HK-2 (cell line): Measurements from ENCODE around the gene PRPF18.
"Not testable (repeated sequence)": the region's sequence is repeated elsewhere in the genome, so short reads cannot be mapped to it uniquely, and the experiment has no call there.

Experiments used
- DNase-seq: peaks from one replicate; pipeline ENCODE4 v3.0.0-alpha.2; 2018; ENCODE audit not compliant: unreplicated experiment

Gene PRPF18, protein sequence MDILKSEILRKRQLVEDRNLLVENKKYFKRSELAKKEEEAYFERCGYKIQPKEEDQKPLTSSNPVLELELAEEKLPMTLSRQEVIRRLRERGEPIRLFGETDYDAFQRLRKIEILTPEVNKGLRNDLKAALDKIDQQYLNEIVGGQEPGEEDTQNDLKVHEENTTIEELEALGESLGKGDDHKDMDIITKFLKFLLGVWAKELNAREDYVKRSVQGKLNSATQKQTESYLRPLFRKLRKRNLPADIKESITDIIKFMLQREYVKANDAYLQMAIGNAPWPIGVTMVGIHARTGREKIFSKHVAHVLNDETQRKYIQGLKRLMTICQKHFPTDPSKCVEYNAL

DNA sequence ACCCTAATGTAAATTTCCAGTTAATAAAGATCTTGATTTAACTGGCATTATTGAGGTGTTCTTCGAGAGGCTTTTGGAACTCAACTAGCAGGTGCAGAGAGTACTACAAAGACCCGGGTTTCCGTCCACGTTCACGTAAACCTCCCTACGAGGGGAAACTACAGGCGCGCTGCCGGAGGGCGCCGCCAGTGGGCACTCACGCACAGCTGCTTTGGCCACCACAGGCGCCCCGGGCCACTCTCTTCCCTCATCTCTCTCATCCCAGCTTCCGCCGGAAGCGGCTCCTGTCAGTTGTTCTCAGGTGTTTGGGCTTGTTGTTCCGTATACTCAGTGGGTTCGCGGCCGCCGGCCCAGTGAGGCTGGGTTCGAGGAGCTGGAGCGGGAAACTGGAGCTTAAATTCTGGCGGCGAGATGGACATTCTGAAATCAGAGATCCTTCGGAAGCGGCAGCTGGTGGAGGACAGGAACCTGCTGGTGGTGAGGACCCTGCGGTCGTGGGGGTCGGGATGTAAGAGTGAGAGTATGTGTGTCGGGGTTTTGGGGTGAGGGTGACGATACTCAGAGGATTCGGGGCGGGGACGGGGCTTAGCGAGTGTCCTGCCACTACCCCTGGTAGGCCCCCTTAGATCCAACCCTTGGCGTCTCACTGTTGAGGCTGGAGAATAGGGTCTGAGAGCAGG is at the start of gene PRPF18:
TSS of gene PRPF18 (plus strand) at position 290 of the 680 bp plus-strand sequence. CDS start at position 412, 122 bp downstream.
- DNase-seq: peak; percentile 81

DNA sequence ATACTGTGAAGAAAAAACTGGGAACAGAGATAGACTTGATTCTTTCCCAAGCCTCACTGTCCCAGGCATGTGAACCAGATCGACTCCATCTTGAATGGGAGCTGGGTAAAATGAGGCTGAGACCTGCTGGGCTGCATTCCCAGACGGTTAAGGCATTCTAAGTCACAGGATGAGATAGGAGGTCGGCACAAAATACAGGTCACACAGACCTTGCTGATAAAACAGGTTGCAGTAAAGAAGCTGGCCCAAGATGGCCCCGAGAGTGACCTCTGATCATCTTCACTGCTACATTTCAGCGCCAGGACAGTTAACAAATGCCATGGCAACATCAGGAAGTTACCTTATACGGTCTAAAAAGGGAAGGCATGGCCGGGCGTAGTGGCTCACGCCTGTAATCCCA is 48.8 kb upstream of the PRPF18 start:
- DNase-seq: not testable (repeated sequence)

DNA sequence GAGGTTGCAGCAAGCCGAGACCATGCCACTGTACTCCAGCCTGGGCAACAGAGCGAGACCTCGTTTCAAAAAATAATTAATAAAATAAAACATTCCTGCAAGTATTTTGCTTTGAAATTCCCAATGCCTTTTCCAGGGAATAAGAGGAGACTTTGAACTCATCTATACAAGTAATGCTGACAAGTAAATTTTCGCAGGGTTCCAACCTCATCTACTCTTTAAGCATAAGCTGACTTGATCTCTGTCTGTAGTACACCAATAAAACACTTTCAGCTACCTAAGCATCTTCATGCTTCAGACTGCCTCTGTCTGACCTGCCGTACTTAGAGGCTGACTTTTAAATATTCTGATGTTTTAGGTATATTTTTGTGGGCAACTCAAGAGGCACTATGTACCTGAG is 44.2 kb upstream of the PRPF18 start:
- no peak for DNase-seq

GRCh38 chr10:13550802-13551201 is 36.0 kb upstream of the PRPF18 start:
- no peak for DNase-seq

DNA sequence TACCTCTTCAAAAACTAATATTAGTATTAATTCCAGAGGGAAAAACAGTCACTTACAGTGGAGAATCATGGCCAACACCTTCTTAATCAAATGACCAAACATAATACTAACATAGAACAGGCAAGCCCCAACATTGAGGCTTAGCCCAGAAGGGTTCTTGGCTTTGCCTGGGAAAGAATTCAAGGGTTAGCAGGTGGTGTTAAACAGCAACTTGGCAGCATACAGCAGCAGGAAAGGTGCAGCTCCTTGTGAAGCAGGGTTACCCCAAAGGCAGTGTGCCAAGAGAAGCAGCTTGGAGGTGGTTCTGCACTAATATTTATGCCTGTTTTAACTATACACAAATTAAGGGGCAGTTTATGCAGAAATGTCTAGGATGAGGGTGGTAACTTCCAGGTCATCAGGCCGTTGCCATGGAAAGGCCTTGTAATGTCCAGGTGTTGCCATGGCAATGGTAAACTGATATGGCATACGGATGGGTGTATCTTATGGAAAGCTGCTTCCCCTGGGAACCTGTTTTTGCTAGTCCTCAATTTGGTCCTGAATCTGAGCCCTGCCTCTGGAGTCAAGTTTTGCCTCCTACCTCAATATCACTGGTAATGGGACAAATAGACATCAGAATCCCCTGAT is 30.8 kb upstream of the PRPF18 start:
- no peak for DNase-seq

DNA sequence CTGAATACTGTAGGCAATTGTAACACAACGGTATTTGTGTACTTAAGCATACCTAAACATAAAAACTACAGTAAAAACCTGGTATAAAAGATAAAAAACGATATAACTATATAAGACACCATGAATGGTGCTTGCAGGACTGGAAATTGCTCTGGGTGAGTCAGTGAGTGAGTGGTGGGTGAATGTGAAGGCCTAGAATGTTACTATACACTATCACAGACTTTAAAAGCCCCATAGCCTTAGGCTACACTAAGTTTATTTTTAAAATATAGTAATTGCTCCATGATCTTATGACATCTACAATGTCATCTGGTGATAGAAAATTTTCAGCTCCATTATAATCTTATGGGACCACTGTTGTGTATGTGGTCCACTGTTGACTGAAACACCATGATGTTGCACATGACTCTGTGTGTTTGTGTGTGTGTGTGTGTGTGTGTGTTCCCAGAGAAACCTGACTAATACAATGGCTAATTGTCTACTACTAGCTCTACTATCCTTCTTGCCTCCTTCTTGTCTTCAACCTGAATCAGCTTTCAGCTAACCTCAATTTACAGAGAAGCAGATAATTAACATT is 27.6 kb upstream of the PRPF18 start:
- DNase-seq: no peak

- peak; percentile 27 for DNase-seq
These were observed 26.2 kb upstream of the PRPF18 start for GRCh38 chr10:13560597-13560996.

- DNase-seq: peak; percentile 63
These were observed 23.0 kb upstream of the PRPF18 start for GRCh38 chr10:13563481-13564445.

DNA sequence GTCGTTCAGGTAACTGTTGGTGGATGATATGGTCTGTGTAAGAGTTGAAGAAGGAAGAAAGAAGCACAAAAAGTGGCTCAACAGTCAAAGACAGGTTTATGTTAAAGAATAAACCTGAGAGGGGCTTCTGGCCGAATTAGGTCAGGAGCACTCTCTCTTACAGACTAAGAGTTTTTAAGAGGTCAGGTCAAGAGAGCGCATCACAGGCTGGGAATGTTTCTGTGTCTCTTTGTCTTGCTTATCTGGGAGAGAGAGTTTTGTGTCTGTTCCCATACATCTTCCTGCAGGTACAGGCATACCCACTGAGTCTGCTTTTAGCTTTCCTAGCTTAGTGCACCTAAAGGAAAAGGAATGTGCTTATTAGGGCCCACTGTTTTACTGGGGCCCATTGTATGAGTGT is 22.2 kb upstream of the PRPF18 start:
- no peak for DNase-seq

DNA sequence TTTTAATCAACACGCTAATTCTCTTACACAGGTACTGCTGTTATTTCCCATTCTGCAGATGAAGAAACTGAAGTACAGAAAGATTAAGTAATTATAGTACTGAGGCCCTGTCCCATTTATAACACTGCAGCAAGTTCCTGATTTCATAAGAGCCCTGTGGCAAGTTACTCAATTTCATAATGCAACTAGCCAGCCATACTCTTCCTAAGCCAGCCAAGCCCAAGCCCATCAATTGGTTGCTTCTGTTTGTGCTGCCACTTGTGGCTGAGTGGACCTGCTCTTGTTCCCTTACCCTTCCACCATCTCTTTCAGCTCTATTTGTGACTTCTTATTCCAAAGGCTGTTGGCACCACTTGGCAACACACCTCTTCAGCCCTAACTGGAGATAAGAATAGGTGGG is 19.7 kb upstream of the PRPF18 start:
- DNase-seq: no peak

- no peak for DNase-seq
These were observed 15.2 kb upstream of the PRPF18 start for GRCh38 chr10:13571541-13571940.

GRCh38 chr10:13573960-13574359 is 12.8 kb upstream of the PRPF18 start:
- DNase-seq: no peak

- no peak for DNase-seq
These were observed 1.5 kb upstream of the PRPF18 start for GRCh38 chr10:13585195-13585751.

DNA sequence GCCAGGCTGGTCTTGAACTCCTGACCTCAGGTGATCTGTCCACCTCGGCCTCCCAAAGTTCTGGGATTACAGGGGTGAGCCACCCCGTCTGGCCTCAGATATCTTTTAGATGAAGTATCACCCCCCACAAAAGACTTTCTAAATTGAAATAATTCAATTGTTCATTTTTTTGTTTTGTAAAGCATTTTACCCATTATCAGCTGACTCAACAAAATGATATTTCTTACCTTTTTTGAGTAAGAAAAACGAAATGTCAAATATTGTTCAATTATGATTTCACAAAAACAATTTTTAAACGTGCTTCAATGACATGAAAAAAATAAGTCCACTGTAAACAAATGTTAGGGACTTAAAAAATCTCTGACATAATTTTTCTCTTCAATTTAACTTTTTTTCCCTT is 822 bp upstream of the PRPF18 start:
- no peak for DNase-seq

DNA sequence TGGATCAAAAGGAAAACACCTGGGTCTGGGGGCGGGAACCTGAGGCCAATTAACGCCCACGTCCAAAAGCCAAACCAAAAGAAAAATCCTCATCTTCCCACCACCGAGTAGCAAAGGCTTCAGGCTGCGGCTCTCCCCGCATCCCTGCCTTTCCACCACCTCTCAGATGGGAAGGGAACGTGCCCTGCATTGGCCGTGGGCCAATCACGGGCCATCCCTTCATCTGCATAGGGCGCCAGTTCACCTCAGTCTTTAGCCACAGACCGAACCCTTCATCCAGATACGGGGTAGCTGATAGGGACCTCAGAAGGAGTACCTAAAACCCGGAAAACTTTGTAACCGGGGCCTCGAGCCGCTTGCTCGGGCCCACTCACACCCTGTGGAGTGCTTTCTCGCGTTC is 626 bp downstream of the PRPF18 start:
- DNase-seq: no peak

DNA sequence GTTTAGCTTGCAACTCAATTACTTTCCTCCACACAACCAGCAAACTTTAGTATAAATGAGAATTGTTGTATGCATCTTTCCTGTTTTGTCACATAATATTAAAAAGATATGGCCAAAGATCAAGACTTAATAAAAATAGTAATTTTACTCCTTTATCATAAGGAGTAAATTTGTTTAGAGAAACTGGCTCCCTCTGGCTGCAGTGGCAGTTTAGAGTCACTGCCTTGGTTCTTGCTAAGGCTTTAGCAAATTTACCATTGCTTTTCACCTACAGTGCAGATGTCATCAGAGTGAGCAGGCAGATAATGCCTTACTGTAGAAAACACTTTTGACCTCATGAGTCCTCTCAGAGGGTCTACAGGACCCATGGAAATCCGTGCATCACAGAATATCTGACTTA is 2.6 kb downstream of the PRPF18 start:
- DNase-seq: no peak

- no peak for DNase-seq
These were observed 4.1 kb downstream of the PRPF18 start for GRCh38 chr10:13590886-13591285.

DNA sequence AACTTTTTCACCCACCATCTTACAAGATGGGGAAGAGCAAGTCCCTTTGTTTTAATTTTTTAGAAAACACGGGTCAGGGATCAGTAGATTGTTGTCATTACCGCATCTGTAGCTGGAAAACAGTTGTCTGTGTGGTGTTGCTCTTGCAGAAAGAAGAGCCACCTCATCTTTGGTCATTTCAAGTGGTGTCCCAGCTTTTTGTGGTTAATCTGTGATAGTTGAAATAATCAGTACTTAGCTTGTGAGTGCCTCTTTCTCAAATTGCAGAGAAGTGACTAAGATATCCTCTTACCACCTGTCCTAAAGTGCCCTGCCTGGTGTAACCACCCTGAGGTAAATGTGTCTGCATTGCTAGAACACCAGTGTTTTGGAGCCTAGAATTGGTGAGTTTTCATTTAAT is 5.5 kb downstream of the PRPF18 start:
- no peak for DNase-seq

DNA sequence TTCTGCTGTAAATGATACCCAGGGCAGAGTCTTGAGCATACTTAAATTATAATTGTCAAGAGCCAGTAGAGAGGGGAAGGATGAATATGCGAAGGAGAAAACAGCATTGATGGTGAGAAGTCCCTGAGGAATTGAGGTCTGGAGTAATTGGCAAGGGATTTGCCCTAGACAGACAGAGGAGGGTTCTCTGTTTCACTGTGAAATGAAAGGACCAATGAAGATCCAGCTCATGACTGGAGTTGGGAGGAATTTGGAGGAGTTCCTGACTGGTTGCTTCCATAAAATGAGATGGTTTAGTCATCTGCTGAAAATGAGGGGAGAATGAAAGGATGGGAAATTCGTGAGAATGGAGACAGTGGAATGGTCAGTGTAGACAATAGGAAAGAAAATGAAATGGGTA is 6.8 kb downstream of the PRPF18 start:
- DNase-seq: no peak

DNA sequence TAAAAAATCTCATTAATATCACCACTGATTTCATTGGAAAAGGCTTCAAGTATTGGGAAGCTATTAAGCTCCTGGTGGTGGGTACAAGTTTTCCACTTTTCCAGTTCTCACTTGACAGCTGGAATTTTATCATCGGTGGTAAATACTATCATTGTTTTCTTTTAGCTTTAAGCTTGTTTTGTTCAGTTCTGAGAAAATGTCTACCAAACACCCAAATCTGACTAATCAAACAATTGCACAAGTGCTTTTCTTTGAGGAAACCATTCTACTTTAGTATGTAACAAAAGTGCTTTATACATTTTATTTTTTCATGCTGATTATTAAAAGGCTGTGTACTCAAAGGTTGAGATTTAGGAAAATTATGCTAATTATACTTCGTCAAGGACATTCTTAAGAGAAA is 7.9 kb downstream of the PRPF18 start:
- no peak for DNase-seq

- no peak for DNase-seq
These were observed 11.1 kb downstream of the PRPF18 start for GRCh38 chr10:13597909-13598308.
